K562 (cell line): ENCODE measurements around the gene KIAA1614. TPM values are rescaled to one million over a fixed set of nuclear protein-coding genes. Genes with fewer than 3 reads are reported as not detected.

Experiments used
- ATAC-seq: fragments of 200-7000 bp; cut with Tn5 transposase; 3 replicates; pipeline ENCODE4 v1.9.1; 2020; ENCODE audit warnings: moderate library complexity
- BruUV-seq: library from RNA; stranded (reverse); fragments of 400-500 nt; replicated peaks from 2 replicates; lab custom pipeline; 2021; lab: Mats Ljungman, UMichigan
- CTCF ChIA-PET: fragments of 300-600 bp; formaldehyde crosslinking; extraction: SDS; loops from one replicate; lab custom pipeline; 2021; ENCODE audit warnings: low intra/inter-chr PET ratio; lab: Yijun Ruan, JAX
- POLR2A ChIA-PET: fragments of 300-600, 350-650 bp; sonication (Branson Sonifier 250); formaldehyde crosslinking; extraction: SDS; loops from one replicate; lab custom pipeline; 2021; ENCODE audit warnings: antibody characterized with exemption, inconsistent platforms; lab: Yijun Ruan, JAX
- DNase-seq, 4 experiments: peaks; one replicate each; pipeline versions ENCODE4 v3.0.0 to v3.0.0-alpha.2; 2011 to 2018; ENCODE audit warnings: low spot score in 3 of 4, mixed read lengths in 3 of 4; ENCODE audit errors: extremely low read depth in 1 of 4
- FAIRE-seq: peaks from 2 replicates; lab custom pipeline; 2011; peaks lifted over from hg19 to GRCh38; lab: Jason Lieb, UNC
- H2AFZ ChIP-seq: 2 replicates; pipeline ENCODE4 v1.6.0; 2011; ENCODE audit warnings: low read depth, low read length, control low read depth, inconsistent platforms
- H3K27ac ChIP-seq: fragments of 200-600 bp; 3 replicates; pipeline ENCODE4 v1.8.0; 2011; ENCODE audit warnings: low read depth, mild to moderate bottlenecking, control low read depth, inconsistent platforms, low read length, moderate library complexity, mixed read lengths; ENCODE audit errors: extremely low read depth
- H3K27me3 ChIP-seq, 2 experiments: fragments of 300-600 bp in 1 of 2; 2 replicates in 1 of 2; 3 replicates in 1 of 2; pipeline versions ENCODE4 v1.6.0 to v1.8.0; 2011; ENCODE audit warnings: inconsistent platforms in 2 of 2, low read length in 2 of 2, mild to moderate bottlenecking in 1 of 2, mixed read lengths in 1 of 2, moderate library complexity in 1 of 2; ENCODE audit not compliant: control insufficient read depth in 2 of 2, insufficient read depth in 2 of 2
- H3K36me3 ChIP-seq: fragments of 300-600 bp; 3 replicates; pipeline ENCODE4 v1.8.0; 2011; ENCODE audit warnings: mild to moderate bottlenecking, low read length, inconsistent platforms; ENCODE audit not compliant: control insufficient read depth, insufficient read depth
- H3K4me1 ChIP-seq, 2 experiments: fragments of 200-600 bp in 1 of 2; replicated peaks in 1 of 2; 2 replicates in 1 of 2; 3 replicates in 1 of 2; pipeline versions ENCODE4 v1.5.1 to v1.8.0; 2011; ENCODE audit warnings: inconsistent platforms in 2 of 2, low read length in 2 of 2, mild to moderate bottlenecking in 1 of 2, mixed read lengths in 1 of 2, moderate library complexity in 1 of 2; ENCODE audit not compliant: control insufficient read depth in 2 of 2, insufficient read depth in 2 of 2
- H3K4me2 ChIP-seq: 2 replicates; pipeline ENCODE4 v1.6.1; 2011; ENCODE audit warnings: low read length, control low read depth, inconsistent platforms, mixed read lengths; ENCODE audit not compliant: insufficient read depth
- H3K4me3 ChIP-seq: fragments of 200-600 bp; sonication (generic), shearing (Covaris generic); 2 replicates; pipeline ENCODE4 v1.5.1; 2016; ENCODE audit warnings: control low read depth, inconsistent platforms
- H3K79me2 ChIP-seq: fragments of 200-600 bp; 3 replicates; pipeline ENCODE4 v1.8.0; 2011; ENCODE audit warnings: low read length, inconsistent platforms; ENCODE audit not compliant: control insufficient read depth, insufficient read depth
- H3K9ac ChIP-seq, 2 experiments: 2 replicates each; pipeline versions ENCODE4 v1.6.0 to v1.6.1; 2011; ENCODE audit warnings: low read depth in 2 of 2, low read length in 2 of 2, control low read depth in 1 of 2, inconsistent platforms in 1 of 2, mild to moderate bottlenecking in 1 of 2, mixed read lengths in 1 of 2; ENCODE audit not compliant: insufficient read depth in 1 of 2
- H3K9me1 ChIP-seq: one replicate; pipeline ENCODE4 v1.6.0; 2011; ENCODE audit warnings: inconsistent platforms, mild to moderate bottlenecking, low read length, moderate library complexity; ENCODE audit not compliant: control insufficient read depth, insufficient read depth
- H3K9me3 ChIP-seq: replicated peaks from 2 replicates; pipeline ENCODE4 v1.5.1; 2011; ENCODE audit warnings: low read depth, low read length, inconsistent platforms; ENCODE audit not compliant: control insufficient read depth, insufficient read depth
- H4K20me1 ChIP-seq: replicated peaks from 2 replicates; pipeline ENCODE4 v1.6.1; 2011; ENCODE audit warnings: low read length, inconsistent platforms, mixed read lengths; ENCODE audit not compliant: control insufficient read depth, insufficient read depth
- ARID2 ChIP-seq: fragments of 450-650 bp; IDR thresholded peaks from 2 replicates; pipeline ENCODE4 v1.6.1; 2017; ENCODE audit warnings: antibody characterized with exemption, mild to moderate bottlenecking
- POLR2G ChIP-seq: fragments of 200-400 bp; formaldehyde crosslinking; IDR thresholded peaks from 2 replicates; pipeline ENCODE4 v1.6.1; 2017; ENCODE audit warnings: low read depth, mild to moderate bottlenecking, antibody characterized with exemption, low read length, moderate library complexity
- ZNF707 ChIP-seq: fragments of 250-450 bp; sonication (Bioruptor Pico); conservative IDR thresholded peaks from 2 replicates; pipeline ENCODE4 v1.8.0; 2022; ENCODE audit warnings: inconsistent platforms, mild to moderate bottlenecking, moderate library complexity
- WGBS: fragments of 100-300 bp; shearing (Covaris generic); methylation state at CpG from one replicate; pipeline ENCODE4 v1.1.6; 2016; ENCODE audit warnings: low coverage, mixed read lengths; ENCODE audit not compliant: insufficient coverage; ENCODE audit errors: missing lambda C conversion rate; 5-methylcytosine and 5-hydroxymethylcytosine counted together
- in situ Hi-C: fragments of 300-500 bp; cut with MboI; formaldehyde crosslinking; loops from 4 replicates; pipeline ENCODE4 v1.15.0; 2018; ENCODE audit warnings: inconsistent platforms, mixed read lengths
- intact Hi-C: fragments of 100-400 bp; cut with micrococcal nuclease; formaldehyde crosslinking; loops from 2 replicates; pipeline ENCODE4 v1.14.2; 2022
- polyA plus RNA-seq, 8 experiments: library from polyadenylated mRNA; depleted of rRNA in 4 of 8; stranded (reverse) in 5 of 8; unstranded in 3 of 8; fragments of >200 nt; fragmentation: Nextera tagmentation in 2 of 8; fragmentation: Illumina TruSeq in 1 of 8; extraction: Ambion mirVana in 2 of 8; extraction: Trizol in 1 of 8; gene quantifications; 2 replicates each; pipeline versions ENCODE4 v1.2.1 to v1.2.3, GENCODE V29; 2011 to 2014; ENCODE audit warnings: inconsistent platforms in 1 of 8, missing spikeins in 1 of 8
- total RNA-seq, 7 experiments: library from RNA; depleted of rRNA in 6 of 7; stranded (reverse); fragments of >200 nt in 6 of 7; fragmentation: Illumina TruSeq in 2 of 7; extraction: Trizol in 2 of 7; gene quantifications; 2 replicates each; pipeline versions ENCODE4 v1.2.1 to v1.2.3, GENCODE V29; 2011 to 2021; ENCODE audit warnings: low replicate concordance in 1 of 7

KIAA1614 gene
- total and polyA plus RNA-seq, 9 of the 15 experiments (the other 6 are each of a cell fraction or from before 2014, with no cell fraction given): 0.01 to 1.1 (median 0.15) TPM; not detected in 1

DNA sequence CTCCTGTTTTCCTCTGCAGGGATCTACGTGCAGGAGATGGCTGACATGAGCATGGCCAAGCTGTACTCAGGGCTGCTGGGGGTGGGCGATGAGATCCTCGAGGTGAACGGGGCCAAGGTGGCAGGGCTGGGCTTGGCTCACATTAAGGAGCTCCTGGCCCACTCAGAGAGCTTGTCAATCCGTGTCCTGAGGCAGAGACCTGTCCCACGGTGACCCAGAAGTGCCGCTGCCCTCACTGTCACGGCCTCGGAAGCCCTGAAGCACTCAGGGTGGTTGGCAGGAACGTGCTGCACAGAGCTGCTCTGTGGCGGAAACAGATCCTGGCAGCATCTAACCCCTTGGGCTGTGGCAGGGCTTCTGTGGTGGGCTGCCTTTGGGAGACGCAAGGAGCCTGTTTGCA lies 37.6 kb downstream of the KIAA1614 start:
- POLR2A ChIA-PET: interaction anchor here (0.6 kb wide), 1 partner anchor 209 kb away, joined by 3 read pairs; no protein-coding TSS in a partner anchor
- TF ChIP-seq POLR2G: 0 out of 2 replicates have a peak, but pooled peaks have one; percentile 14
- TF ChIP-seq ARID2: no peak
- Histone ChIP-seq H3K9ac (peak overlapping the region in 1 of 2 experiments; percentile 41; a peak in 2 of 4 replicates), H3K4me1 (peaks cover 0 to 32% of the 10 kb centered on the region in 2 experiments; a peak in 3 of 5 replicates), H3K9me1 (no peaks in the 10 kb centered on the region), H3K79me2 (no peaks in the 10 kb centered on the region), H3K36me3 (peaks cover 16% of the 10 kb centered on the region; the same call in 2 of the 3 replicates), H3K27ac (no peak overlapping the region), H3K27me3 (no peaks in the 10 kb centered on the region), H4K20me1 (no peaks in the 10 kb centered on the region), H3K4me3 (no peak overlapping the region), H3K4me2 (no peak overlapping the region), H2AFZ (no peak overlapping the region), H3K9me3 (no peaks in the 10 kb centered on the region; the same call in 1 of the 2 replicates)
- CTCF ChIA-PET: no interaction called here
- FAIRE-seq (no peak), DNase-seq (no peak), ATAC-seq (no peak)
- intact Hi-C loops: no loop called here
- in situ Hi-C loops: no loop called here
- no TSS peak for BruUV-seq
- WGBS: 85% methylated on average over 12 of the region's 12 CpGs

- H4K20me1 ChIP-seq: no peaks in the 10 kb centered on the region
- H3K9me3 ChIP-seq: no peaks in the 10 kb centered on the region; the same call in 1 of the 2 replicates
- ChIA-PET CTCF (no interaction called here), POLR2A (interaction anchor here (0.7 kb wide), 1 partner anchor 93 kb away, joined by 3 read pairs; no protein-coding TSS in a partner anchor)
- H3K79me2 ChIP-seq: no peaks in the 10 kb centered on the region
- no peaks in the 10 kb centered on the region for H3K9me1 ChIP-seq
- no peak for TF ChIP-seq ZNF707 (CRISPR knock-in tag)
- 0 out of 2 replicates have a peak, but pooled peaks have one; percentile 27 for TF ChIP-seq POLR2G
- no peak overlapping the region for H3K4me2 ChIP-seq
- WGBS: 67% methylated on average over 11 of the region's 11 CpGs
- no peak for ATAC-seq
- no peak overlapping the region for H2AFZ ChIP-seq
- peak overlapping the region in 1 of 2 experiments; percentile 62; a peak in 2 of 4 replicates for H3K9ac ChIP-seq
- BruUV-seq: no TSS peak
- peaks cover 0 to 35% of the 10 kb centered on the region in 2 experiments; a peak in 3 of 5 replicates for H3K4me1 ChIP-seq
- no peak for FAIRE-seq
- in situ Hi-C loops (no loop called here), intact Hi-C loops (no loop called here)
- peaks cover 16% of the 10 kb centered on the region; the same call in 2 of the 3 replicates for H3K36me3 ChIP-seq
- H3K27me3 ChIP-seq: no peaks in the 10 kb centered on the region
- no peak overlapping the region for H3K4me3 ChIP-seq
- H3K27ac ChIP-seq: no peak overlapping the region
- DNase-seq: no peak
Measured at GRCh38 chr1:180951186-180951745, 38.6 kb downstream of the KIAA1614 start.
